Prostate gland (tissue), 2 donors: ENCODE data around the gene C1QTNF1. TPM values are rescaled to one million over a fixed set of nuclear protein-coding genes. Genes with fewer than 3 reads are reported as not detected.

ENCODE experiments used
- DNase-seq: peaks from one replicate; pipeline ENCODE4 v3.0.0-alpha.2; 2019; ENCODE audit warnings: low spot score
- H3K27ac ChIP-seq, 2 donors: fragments of 200-600 bp; sonication (generic); 2 replicates each; pipeline ENCODE4 v1.5.1; 2017 to 2019
- H3K27me3 ChIP-seq: fragments of 200-600 bp; sonication (generic); replicated peaks from 2 replicates; pipeline ENCODE4 v1.5.1; 2019; ENCODE audit not compliant: insufficient read depth
- H3K36me3 ChIP-seq, 2 donors: fragments of 200-600 bp; sonication (generic); 1 replicate in 1 of 2; 2 replicates in 1 of 2; pipeline versions ENCODE4 v1.5.1 to v1.8.1; 2017 to 2019
- H3K4me1 ChIP-seq: fragments of 200-600 bp; sonication (generic); replicated peaks from 2 replicates; pipeline ENCODE4 v1.5.1; 2019
- H3K4me3 ChIP-seq, 2 donors: fragments of 200-600 bp; sonication (generic); 2 replicates each; pipeline ENCODE4 v1.5.1; 2017 to 2019
- H3K9me3 ChIP-seq: fragments of 200-600 bp; sonication (generic); 2 replicates; pipeline ENCODE4 v1.5.1; 2017
- CTCF ChIP-seq, 4 experiments: fragments of 200-600 bp in 2 of 4; fragments of 450-650 bp in 2 of 4; sonication (generic) in 2 of 4; IDR thresholded peaks; 1 replicate in 3 of 4; 2 replicates in 1 of 4; pipeline ENCODE4 v1.5.1; 2016 to 2019; ENCODE audit warnings: antibody characterized with exemption in 4 of 4, mild to moderate bottlenecking in 2 of 4, moderate library complexity in 2 of 4
- POLR2A ChIP-seq: fragments of 450-650 bp; IDR thresholded peaks from one replicate; pipeline ENCODE4 v1.6.1; 2016; ENCODE audit warnings: antibody characterized with exemption, mild to moderate bottlenecking
- POLR2AphosphoS5 ChIP-seq: sonication (generic); formaldehyde crosslinking; IDR thresholded peaks from one replicate; pipeline ENCODE4 v1.6.1; 2017; ENCODE audit warnings: antibody characterized with exemption
- WGBS: methylation state at CpG from one replicate; pipeline ENCODE4 v1.1.5; 2018; 5-methylcytosine and 5-hydroxymethylcytosine counted together
- intact Hi-C: fragments of 100-400 bp; cut with DNase I; formaldehyde crosslinking; loops from one replicate; pipeline ENCODE4 v1.14.2; 2022
- total RNA-seq, 2 donors: library from RNA; depleted of rRNA; stranded (reverse); fragments of >200 nt; gene quantifications; one replicate each; pipeline ENCODE4 v1.1.0, GENCODE V29; 2016

Gene C1QTNF1
- total RNA-seq, 2 donors from 2014 or later, result 16.3 to 57.9 TPM

- WGBS, result 79% methylated on average over 17 of the region's 17 CpGs
- H3K4me3 ChIP-seq, result no peak overlapping the region
Measured at GRCh38 chr17:78999056-78999768, 24.8 kb upstream of the C1QTNF1 start.

GRCh38 chr17:78999947-79000395, 24.0 kb upstream of the C1QTNF1 start:
- 94% methylated on average over 12 of the region's 12 CpGs for WGBS
- peaks cover 0 to 4% of the 10 kb centered on the region in 2 donors for H3K36me3 ChIP-seq
- DNase-seq, result no peak

More at GRCh38 chr17:78999056-78999768, 24.8 kb upstream of the C1QTNF1 start:
- Histone ChIP-seq H3K4me1 (peaks cover 33% of the 10 kb centered on the region), H3K27me3 (no peaks in the 10 kb centered on the region), H3K9me3 (no peaks in the 10 kb centered on the region), H3K27ac (peak overlapping the region; percentile 52 to 74), H3K36me3 (peaks cover 0 to 6% of the 10 kb centered on the region in 2 donors)
- no peak for DNase-seq
- TF ChIP-seq CTCF (IDR thresholded peaks at IDR 0.05) (no peak), POLR2A (no peak), POLR2AphosphoS5 (no peak)
- intact Hi-C loops, result no loop called here

GRCh38 chr17:79000396-79001189, 23.4 kb upstream of the C1QTNF1 start:
- DNase-seq, result no peak
- WGBS, result 87% methylated on average over 24 of the region's 25 CpGs
- no peaks in the 10 kb centered on the region for H3K36me3 ChIP-seq
- peaks cover 34% of the 10 kb centered on the region for H3K4me1 ChIP-seq
- TF ChIP-seq CTCF (IDR thresholded peaks at IDR 0.05) (no peak), POLR2A (no peak)
- peak overlapping the region in 1 of 2 donors; percentile 4 for H3K4me3 ChIP-seq
- H3K9me3 ChIP-seq, result no peaks in the 10 kb centered on the region
- intact Hi-C loops, result no loop called here
- H3K27me3 ChIP-seq, result no peaks in the 10 kb centered on the region
- H3K27ac ChIP-seq, result peak overlapping the region in 1 of 2 donors; percentile 66

More at GRCh38 chr17:78999947-79000395, 24.0 kb upstream of the C1QTNF1 start:
- Histone ChIP-seq H3K27ac (no peak overlapping the region), H3K9me3 (no peaks in the 10 kb centered on the region), H3K27me3 (no peaks in the 10 kb centered on the region), H3K4me1 (peaks cover 33% of the 10 kb centered on the region), H3K4me3 (no peak overlapping the region)
- intact Hi-C loops, result no loop called here
- TF ChIP-seq POLR2AphosphoS5, result no peak
- TF ChIP-seq CTCF (IDR thresholded peaks at IDR 0.05), result no peak
- no peak for TF ChIP-seq POLR2A

GRCh38 chr17:79001190-79002020, 22.6 kb upstream of the C1QTNF1 start:
- WGBS, result 81% methylated on average over 19 of the region's 19 CpGs
- DNase-seq, result no peak

More at GRCh38 chr17:79001190-79002020, 22.6 kb upstream of the C1QTNF1 start:
- Histone ChIP-seq H3K4me1 (peaks cover 29% of the 10 kb centered on the region), H3K9me3 (no peaks in the 10 kb centered on the region), H3K27me3 (no peaks in the 10 kb centered on the region), H3K27ac (peak overlapping the region in 1 of 2 donors; percentile 66), H3K4me3 (peak overlapping the region in 1 of 2 donors; percentile 4), H3K36me3 (no peaks in the 10 kb centered on the region)
- TF ChIP-seq POLR2A (no peak), CTCF (IDR thresholded peaks at IDR 0.05) (no peak), POLR2AphosphoS5 (no peak)
- intact Hi-C loops, result no loop called here
